Thyroid gland (tissue), 4 donors: ENCODE results near the gene MAP2K2. TPM values are rescaled to one million over a fixed set of nuclear protein-coding genes. Genes with fewer than 3 reads are reported as not detected.
"Not testable (repeated sequence)": the region's sequence is repeated elsewhere in the genome, so short reads cannot be mapped to it uniquely, and the experiment has no call there.

Experiments
- DNase-seq, 2 donors: peaks; one replicate each; pipeline ENCODE4 v3.0.0-alpha.2; 2019
- H3K27ac ChIP-seq, 3 donors: fragments of 200-600 bp; sonication (generic); 1 replicate in 2 of 3; 2 replicates in 1 of 3; pipeline ENCODE4 v1.5.1; 2016 to 2019; ENCODE audit warnings: mild to moderate bottlenecking in 1 of 3, moderate library complexity in 1 of 3
- H3K27me3 ChIP-seq: fragments of 200-600 bp; sonication (generic); one replicate; pipeline ENCODE4 v1.5.1; 2019
- H3K36me3 ChIP-seq, 2 donors: fragments of 200-600 bp; sonication (generic); one replicate each; pipeline ENCODE4 v1.5.1; 2016 to 2019
- H3K4me1 ChIP-seq, 2 donors: fragments of 200-600 bp; sonication (generic); one replicate each; pipeline ENCODE4 v1.5.1; 2017 to 2019
- H3K4me3 ChIP-seq, 3 donors: fragments of 200-600 bp; sonication (generic); replicated peaks in 1 of 3; 1 replicate in 2 of 3; 2 replicates in 1 of 3; pipeline ENCODE4 v1.5.1; 2016; ENCODE audit warnings: mild to moderate bottlenecking in 1 of 3
- H3K9me3 ChIP-seq: fragments of 200-600 bp; sonication (generic); one replicate; pipeline ENCODE4 v1.5.1; 2017
- POLR2A ChIP-seq, 2 donors: fragments of 450-650 bp; IDR thresholded peaks; one replicate each; pipeline ENCODE4 v1.6.1; 2017; ENCODE audit warnings: antibody characterized with exemption in 2 of 2, mild to moderate bottlenecking in 2 of 2, moderate library complexity in 1 of 2
- WGBS, 2 donors: methylation state at CpG; one replicate each; pipeline ENCODE4 v1.1.5; 2017; 5-methylcytosine and 5-hydroxymethylcytosine counted together
- intact Hi-C: fragments of 100-400 bp; cut with DNase I; formaldehyde crosslinking; loops from one replicate; pipeline ENCODE4 v1.15.1; 2023
- total RNA-seq, 4 donors: library from RNA; depleted of rRNA; stranded (reverse); fragments of >200 nt; gene quantifications; one replicate each; pipeline ENCODE4 v1.2.3, GENCODE V29; 2016
- TF ChIP-seq, protein P1 (sequence below), 6 experiments: fragments of 200-600 bp in 3 of 6; fragments of 450-650 bp in 3 of 6; sonication (generic) in 3 of 6; IDR thresholded peaks; one replicate each; pipeline ENCODE4 v1.5.1; 2016 to 2019; ENCODE audit warnings: antibody characterized with exemption in 6 of 6, mild to moderate bottlenecking in 2 of 6, inconsistent platforms in 1 of 6, moderate library complexity in 1 of 6

The MAP2K2 gene
- total RNA-seq, 4 donors from 2014 or later, result 59.4 to 95.3 (median 81.8) TPM

DNA sequence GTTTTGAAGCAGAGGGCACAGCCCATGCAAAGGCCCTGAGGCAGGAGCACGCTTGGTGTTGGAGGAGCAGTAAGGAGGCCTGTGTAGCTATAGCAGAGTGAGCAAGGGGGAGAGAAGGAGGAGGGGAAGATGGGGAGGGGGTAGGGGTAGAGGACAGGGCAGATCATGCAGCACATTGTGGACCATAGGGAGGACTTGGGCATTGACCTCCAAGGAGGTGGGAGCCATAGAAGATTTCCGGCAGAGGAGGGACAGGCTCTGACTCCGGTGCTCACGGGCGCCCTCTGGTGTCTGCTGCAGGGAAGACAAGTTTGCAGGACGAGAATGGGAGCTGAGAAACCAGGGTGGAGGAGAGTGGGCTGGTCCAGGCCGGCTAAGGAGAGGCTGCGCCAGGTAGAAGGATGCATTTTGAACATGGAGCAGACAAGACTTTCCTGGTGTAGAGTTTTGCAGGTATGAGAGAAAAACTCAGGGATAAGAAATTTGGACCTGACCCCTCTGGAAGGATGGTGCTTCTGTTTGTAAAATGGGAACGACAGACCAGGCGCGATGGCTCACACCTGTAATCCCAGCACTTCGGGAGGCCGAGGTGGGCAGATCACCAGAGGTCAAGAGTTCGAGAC lies 15.8 kb upstream of the MAP2K2 start:
- Histone ChIP-seq H3K36me3 (no peaks in the 10 kb centered on the region), H3K4me3 (no peak overlapping the region), H3K9me3 (no peaks in the 10 kb centered on the region), H3K27me3 (no peaks in the 10 kb centered on the region), H3K4me1 (no peaks in the 10 kb centered on the region), H3K27ac (no peak overlapping the region)
- intact Hi-C loops, result no loop called here
- 35 to 41% methylated on average over 14 of the region's 14 CpGs for WGBS, 2 donors
- TF ChIP-seq POLR2A (IDR thresholded peaks at IDR 0.05), result no peak
- TF ChIP-seq, protein P1, sequence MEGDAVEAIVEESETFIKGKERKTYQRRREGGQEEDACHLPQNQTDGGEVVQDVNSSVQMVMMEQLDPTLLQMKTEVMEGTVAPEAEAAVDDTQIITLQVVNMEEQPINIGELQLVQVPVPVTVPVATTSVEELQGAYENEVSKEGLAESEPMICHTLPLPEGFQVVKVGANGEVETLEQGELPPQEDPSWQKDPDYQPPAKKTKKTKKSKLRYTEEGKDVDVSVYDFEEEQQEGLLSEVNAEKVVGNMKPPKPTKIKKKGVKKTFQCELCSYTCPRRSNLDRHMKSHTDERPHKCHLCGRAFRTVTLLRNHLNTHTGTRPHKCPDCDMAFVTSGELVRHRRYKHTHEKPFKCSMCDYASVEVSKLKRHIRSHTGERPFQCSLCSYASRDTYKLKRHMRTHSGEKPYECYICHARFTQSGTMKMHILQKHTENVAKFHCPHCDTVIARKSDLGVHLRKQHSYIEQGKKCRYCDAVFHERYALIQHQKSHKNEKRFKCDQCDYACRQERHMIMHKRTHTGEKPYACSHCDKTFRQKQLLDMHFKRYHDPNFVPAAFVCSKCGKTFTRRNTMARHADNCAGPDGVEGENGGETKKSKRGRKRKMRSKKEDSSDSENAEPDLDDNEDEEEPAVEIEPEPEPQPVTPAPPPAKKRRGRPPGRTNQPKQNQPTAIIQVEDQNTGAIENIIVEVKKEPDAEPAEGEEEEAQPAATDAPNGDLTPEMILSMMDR (IDR thresholded peaks at IDR 0.05), result peak; percentile 33 to 69 (median 46)
- peak; percentile 63 to 73 for DNase-seq

DNA sequence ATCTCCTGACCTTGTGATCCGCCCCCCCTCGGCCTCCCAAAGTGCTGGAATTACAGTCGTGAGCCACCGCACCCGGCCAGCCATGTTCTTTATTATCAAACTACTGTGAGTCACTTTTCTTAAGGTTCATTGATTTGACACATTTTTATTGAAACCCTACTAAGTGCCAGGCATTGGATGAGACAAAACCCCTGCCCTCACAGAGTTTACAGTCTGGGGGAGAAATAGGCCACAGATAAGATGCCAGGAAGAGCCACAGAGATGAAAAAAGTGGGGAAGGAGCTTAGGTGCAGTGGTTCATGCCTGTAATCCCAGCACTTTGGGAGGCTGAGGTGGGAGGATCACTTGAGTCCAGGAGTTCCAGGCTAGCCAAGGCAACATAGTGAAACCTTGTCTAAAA lies 14.5 kb upstream of the MAP2K2 start:
- Histone ChIP-seq H3K4me1 (no peaks in the 10 kb centered on the region), H3K27me3 (no peaks in the 10 kb centered on the region), H3K4me3 (no peak overlapping the region), H3K36me3 (no peaks in the 10 kb centered on the region), H3K27ac (no peak overlapping the region), H3K9me3 (no peaks in the 10 kb centered on the region)
- intact Hi-C loops, result no loop called here
- 83 to 84% methylated on average over 5 of the region's 5 CpGs for WGBS, 2 donors
- DNase-seq, result no peak
- no peak for TF ChIP-seq POLR2A (IDR thresholded peaks at IDR 0.05)
- TF ChIP-seq, protein P1 (IDR thresholded peaks at IDR 0.05), result no peak

DNA sequence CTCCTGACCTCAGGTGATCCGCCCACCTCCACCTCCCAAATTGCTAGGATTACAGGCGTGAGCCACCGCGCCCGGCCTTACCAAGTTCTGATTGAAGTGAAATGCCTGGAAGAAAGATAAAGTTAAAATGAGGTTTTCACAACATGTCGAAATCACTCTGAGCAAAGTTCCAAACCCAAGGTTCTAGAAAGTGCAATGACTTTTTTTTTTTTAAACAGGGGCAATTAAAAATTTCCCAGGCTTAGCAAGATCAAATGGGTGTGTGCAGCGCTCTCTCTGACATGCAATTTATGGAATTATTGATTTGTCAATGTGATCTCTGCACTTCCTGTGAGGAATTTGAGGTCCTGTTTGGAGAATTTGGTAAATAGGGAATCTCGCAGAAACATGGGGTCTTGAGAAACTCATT lies 12.8 kb upstream of the MAP2K2 start:
- H3K36me3 ChIP-seq, result no peaks in the 10 kb centered on the region
- intact Hi-C loops, result no loop called here

DNA sequence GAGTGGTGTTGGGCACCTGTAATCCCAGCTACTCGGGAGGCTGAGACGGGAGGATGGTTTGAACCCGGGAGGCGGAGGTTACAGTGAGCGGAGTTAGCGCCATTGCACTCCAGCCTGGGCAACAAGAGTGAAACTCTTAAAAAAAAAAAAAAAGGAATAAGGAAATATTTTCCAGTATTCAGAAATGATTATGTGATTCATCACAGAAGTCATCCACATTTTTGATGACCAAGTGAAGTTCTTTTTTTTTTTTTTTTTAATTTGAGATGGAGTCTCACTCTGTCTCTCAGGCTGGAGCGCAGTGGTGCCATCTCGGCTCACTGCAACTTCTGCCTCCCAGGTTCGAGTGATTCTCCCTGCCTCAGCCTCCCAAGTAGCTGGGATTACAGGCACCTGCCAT lies 11.5 kb upstream of the MAP2K2 start:
- H3K4me3 ChIP-seq, H3K9me3 ChIP-seq, intact Hi-C loops, H3K27me3 ChIP-seq, H3K36me3 ChIP-seq, H3K4me1 ChIP-seq, H3K27ac ChIP-seq, DNase-seq: not testable (repeated sequence)
- 89 to 91% methylated on average over 9 of the region's 9 CpGs for WGBS, 2 donors

More for the DNA sequence above, 12.8 kb upstream of the MAP2K2 start:
- no peaks in the 10 kb centered on the region for H3K4me1 ChIP-seq
- 92 to 94% methylated on average over 8 of the region's 8 CpGs for WGBS, 2 donors
- DNase-seq, result no peak
- H3K27me3 ChIP-seq, result no peaks in the 10 kb centered on the region
- H3K9me3 ChIP-seq, result no peaks in the 10 kb centered on the region
- H3K4me3 ChIP-seq, result no peak overlapping the region
- TF ChIP-seq, protein P1 (IDR thresholded peaks at IDR 0.05), result no peak
- TF ChIP-seq POLR2A (IDR thresholded peaks at IDR 0.05), result no peak
- H3K27ac ChIP-seq, result no peak overlapping the region

DNA sequence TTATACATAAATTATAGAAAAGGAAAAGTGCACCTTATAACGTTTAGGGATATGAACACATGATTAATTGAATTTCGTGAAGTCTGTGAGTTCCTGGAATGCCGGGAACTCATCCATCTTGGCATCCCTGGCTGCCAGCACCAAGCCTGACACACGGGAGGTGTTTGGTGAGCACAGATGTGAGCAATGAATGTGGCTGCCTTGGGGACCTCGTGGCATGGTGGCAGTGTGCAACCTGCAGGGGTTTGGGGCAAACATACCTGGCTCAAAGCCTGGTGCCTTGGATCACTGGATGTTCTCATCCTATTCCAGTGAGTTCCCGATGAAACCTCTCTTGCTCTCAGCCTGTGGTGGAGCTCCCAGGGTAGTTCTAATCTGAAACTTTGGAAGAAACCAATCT lies 10.4 kb upstream of the MAP2K2 start:
- 45 to 53% methylated on average over 6 of the region's 6 CpGs for WGBS, 2 donors
- Histone ChIP-seq H3K27me3 (no peaks in the 10 kb centered on the region), H3K27ac (no peak overlapping the region), H3K36me3 (no peaks in the 10 kb centered on the region), H3K4me3 (no peak overlapping the region), H3K4me1 (no peaks in the 10 kb centered on the region), H3K9me3 (no peaks in the 10 kb centered on the region)
- DNase-seq, result no peak
- TF ChIP-seq, protein P1 (IDR thresholded peaks at IDR 0.05), result no peak
- TF ChIP-seq POLR2A (IDR thresholded peaks at IDR 0.05), result no peak
- intact Hi-C loops, result no loop called here
